ENCODE results near the gene HDAC4.

DNA sequence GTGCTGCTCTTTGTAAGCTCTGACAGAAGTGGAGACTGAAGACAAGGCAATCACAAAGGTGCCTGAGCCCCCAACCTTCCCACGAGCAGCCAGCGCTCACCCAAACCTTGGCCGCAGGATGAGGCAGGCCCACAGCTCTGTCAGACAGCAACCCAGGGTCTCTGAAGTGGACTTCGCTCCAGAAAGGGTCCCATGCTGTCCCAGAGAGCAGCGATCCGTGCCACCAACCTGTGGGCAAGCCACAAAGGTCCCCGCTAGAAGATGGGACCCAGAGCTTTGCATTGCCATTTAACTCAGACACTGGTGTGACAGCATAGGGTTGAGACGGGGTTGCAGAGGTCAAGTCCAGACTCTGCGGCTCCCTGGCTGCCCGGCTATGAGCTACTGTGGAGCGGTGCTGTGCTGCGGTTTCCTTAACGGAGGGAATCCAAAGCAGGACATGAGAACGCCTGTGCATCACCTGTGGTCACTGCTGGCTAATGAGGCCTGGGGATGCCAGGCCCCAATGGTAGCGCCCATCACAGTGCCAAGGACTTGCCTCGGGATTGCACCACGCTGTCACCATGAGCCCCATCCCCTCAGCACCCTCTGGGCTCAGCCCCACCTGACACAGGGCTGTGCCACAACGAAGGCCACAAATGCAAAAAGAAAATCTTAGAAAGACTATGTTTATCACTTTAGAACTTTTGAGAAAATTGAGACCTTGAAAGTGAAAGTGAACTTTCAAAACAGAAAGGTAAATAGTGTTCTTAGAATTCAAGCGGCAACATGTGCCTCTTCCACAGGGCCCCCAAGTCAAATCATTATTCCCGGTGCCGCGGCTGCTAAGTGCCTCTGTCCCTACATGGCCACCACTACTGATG is 103.4 kb downstream of the HDAC4 start:
- TF ChIP-seq, protein P1, sequence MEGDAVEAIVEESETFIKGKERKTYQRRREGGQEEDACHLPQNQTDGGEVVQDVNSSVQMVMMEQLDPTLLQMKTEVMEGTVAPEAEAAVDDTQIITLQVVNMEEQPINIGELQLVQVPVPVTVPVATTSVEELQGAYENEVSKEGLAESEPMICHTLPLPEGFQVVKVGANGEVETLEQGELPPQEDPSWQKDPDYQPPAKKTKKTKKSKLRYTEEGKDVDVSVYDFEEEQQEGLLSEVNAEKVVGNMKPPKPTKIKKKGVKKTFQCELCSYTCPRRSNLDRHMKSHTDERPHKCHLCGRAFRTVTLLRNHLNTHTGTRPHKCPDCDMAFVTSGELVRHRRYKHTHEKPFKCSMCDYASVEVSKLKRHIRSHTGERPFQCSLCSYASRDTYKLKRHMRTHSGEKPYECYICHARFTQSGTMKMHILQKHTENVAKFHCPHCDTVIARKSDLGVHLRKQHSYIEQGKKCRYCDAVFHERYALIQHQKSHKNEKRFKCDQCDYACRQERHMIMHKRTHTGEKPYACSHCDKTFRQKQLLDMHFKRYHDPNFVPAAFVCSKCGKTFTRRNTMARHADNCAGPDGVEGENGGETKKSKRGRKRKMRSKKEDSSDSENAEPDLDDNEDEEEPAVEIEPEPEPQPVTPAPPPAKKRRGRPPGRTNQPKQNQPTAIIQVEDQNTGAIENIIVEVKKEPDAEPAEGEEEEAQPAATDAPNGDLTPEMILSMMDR (IDR thresholded peaks at IDR 0.05) = no peak
- no peak for TF ChIP-seq POLR2A (IDR thresholded peaks at IDR 0.05)
- TF ChIP-seq EP300 (IDR thresholded peaks at IDR 0.05) = no peak

Measured in tibial nerve (tissue), 4 donors.